ENCODE measurements around the gene ABCG1. TPM values are rescaled to one million over a fixed set of nuclear protein-coding genes. Genes with fewer than 3 reads are reported as not detected.
A peak's percentile ranks its signal among the peaks of the same experiment; 100 is the strongest.
"Not testable (repeated sequence)": the region's sequence is repeated elsewhere in the genome, so short reads cannot be mapped to it uniquely, and the experiment has no call there.

The ABCG1 gene
- total RNA-seq, 1 donor from 2014 or later, result 39.5 TPM

GRCh38 chr21:42289926-42290325 is 71.0 kb downstream of the ABCG1 start:
- H3K9me3 ChIP-seq, result no peaks in the 10 kb centered on the region
- no peak for TF ChIP-seq CTCF (IDR thresholded peaks at IDR 0.05)
- H3K27me3 ChIP-seq, result no peaks in the 10 kb centered on the region
- no peaks in the 10 kb centered on the region for H3K36me3 ChIP-seq
- peak in 1 of 2 donors; percentile 24 for DNase-seq (ENCODE audit: low spot score in 2 of 2)
- no peak overlapping the region for H3K4me3 ChIP-seq
- H3K27ac ChIP-seq, result no peak overlapping the region
- intact Hi-C loops (cut with DNase I), result no loop called here
- H3K4me1 ChIP-seq, result no peaks in the 10 kb centered on the region

- H3K27ac ChIP-seq, result no peak overlapping the region
- intact Hi-C loops (cut with DNase I), result no loop called here
- no peak for DNase-seq (ENCODE audit: low spot score in 2 of 2)
These were observed 71.6 kb downstream of the ABCG1 start for GRCh38 chr21:42290505-42290904.

GRCh38 chr21:42291003-42291750 is 72.2 kb downstream of the ABCG1 start:
- intact Hi-C loops (cut with DNase I), result no loop called here
- no peaks in the 10 kb centered on the region for H3K36me3 ChIP-seq
- no peaks in the 10 kb centered on the region for H3K9me3 ChIP-seq
- H3K27ac ChIP-seq, result no peak overlapping the region
- no peaks in the 10 kb centered on the region for H3K4me1 ChIP-seq
- no peaks in the 10 kb centered on the region for H3K27me3 ChIP-seq
- no peak for DNase-seq (ENCODE audit: low spot score in 2 of 2)
- H3K4me3 ChIP-seq, result no peak overlapping the region
- TF ChIP-seq CTCF (IDR thresholded peaks at IDR 0.05), result no peak

More at GRCh38 chr21:42290505-42290904, 71.6 kb downstream of the ABCG1 start:
- no peaks in the 10 kb centered on the region for H3K9me3 ChIP-seq
- H3K4me3 ChIP-seq, result no peak overlapping the region
- no peaks in the 10 kb centered on the region for H3K4me1 ChIP-seq
- H3K36me3 ChIP-seq, result no peaks in the 10 kb centered on the region
- no peak for TF ChIP-seq CTCF (IDR thresholded peaks at IDR 0.05)
- H3K27me3 ChIP-seq, result no peaks in the 10 kb centered on the region

GRCh38 chr21:42291751-42292562 is 73.0 kb downstream of the ABCG1 start:
- DNase-seq (ENCODE audit: low spot score in 2 of 2), result no peak
- no peaks in the 10 kb centered on the region for H3K27me3 ChIP-seq
- H3K36me3 ChIP-seq, result no peaks in the 10 kb centered on the region
- H3K4me3 ChIP-seq, result no peak overlapping the region
- intact Hi-C loops (cut with DNase I), result no loop called here
- no peak overlapping the region for H3K27ac ChIP-seq
- no peaks in the 10 kb centered on the region for H3K4me1 ChIP-seq
- H3K9me3 ChIP-seq, result no peaks in the 10 kb centered on the region
- no peak for TF ChIP-seq CTCF (IDR thresholded peaks at IDR 0.05)

GRCh38 chr21:42292563-42293142 is 73.7 kb downstream of the ABCG1 start:
- H3K4me3 ChIP-seq, H3K36me3 ChIP-seq, H3K27ac ChIP-seq: not testable (repeated sequence)

More at GRCh38 chr21:42292563-42293142, 73.7 kb downstream of the ABCG1 start:
- intact Hi-C loops (cut with DNase I); DNase-seq (ENCODE audit: low spot score in 2 of 2); H3K27me3 ChIP-seq; H3K9me3 ChIP-seq; H3K4me1 ChIP-seq: not testable (repeated sequence)
